ENCODE measurements around the gene CAB39.

The CAB39 gene

DNA sequence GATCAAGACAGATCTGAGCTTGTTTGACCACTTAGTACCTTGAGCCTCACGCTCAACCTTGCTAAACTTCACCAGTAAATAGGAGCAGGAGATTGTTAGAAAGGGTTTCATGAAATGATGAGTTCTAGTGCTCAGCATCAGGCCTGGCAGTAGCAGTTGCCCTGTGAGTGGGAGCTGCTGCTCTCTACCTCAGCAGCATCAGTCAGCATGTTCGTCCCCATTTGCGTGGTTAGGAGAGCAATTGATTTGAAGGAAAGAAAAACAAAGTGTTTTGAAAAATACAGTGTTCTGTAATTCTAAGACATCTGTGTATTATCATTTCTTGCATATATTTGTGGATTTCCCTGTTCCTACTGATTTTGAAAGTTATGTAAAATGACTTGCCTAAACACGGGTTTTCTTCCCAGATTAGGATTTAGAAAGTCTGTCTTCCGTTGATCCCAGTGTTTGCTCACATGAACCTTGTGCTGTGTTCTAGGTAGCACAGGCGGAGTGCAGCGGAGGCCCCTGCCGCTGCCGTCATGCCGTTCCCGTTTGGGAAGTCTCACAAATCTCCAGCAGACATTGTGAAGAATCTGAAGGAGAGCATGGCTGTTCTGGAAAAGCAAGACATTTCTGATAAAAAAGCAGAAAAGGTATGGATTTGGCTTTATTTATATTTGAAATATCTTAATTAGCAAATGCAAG is 47.0 kb downstream of the CAB39 start:
- ATAC-seq (ENCODE audit: low read depth), result no peak
- Histone ChIP-seq H3K27ac (ENCODE audit: poor library complexity, severe bottlenecking) (no peak overlapping the region), H3K27me3 (ENCODE audit: insufficient read depth, poor library complexity, severe bottlenecking) (no peaks in the 10 kb centered on the region), H3K36me3 (ENCODE audit: low read depth) (peaks cover 62% of the 10 kb centered on the region), H3K9me3 (ENCODE audit: severe bottlenecking) (no peaks in the 10 kb centered on the region), H3K4me1 (ENCODE audit: insufficient read depth, poor library complexity, severe bottlenecking) (peaks cover 29% of the 10 kb centered on the region), H3K4me3 (ENCODE audit: severe bottlenecking) (no peak overlapping the region)
- TF ChIP-seq, protein P1, sequence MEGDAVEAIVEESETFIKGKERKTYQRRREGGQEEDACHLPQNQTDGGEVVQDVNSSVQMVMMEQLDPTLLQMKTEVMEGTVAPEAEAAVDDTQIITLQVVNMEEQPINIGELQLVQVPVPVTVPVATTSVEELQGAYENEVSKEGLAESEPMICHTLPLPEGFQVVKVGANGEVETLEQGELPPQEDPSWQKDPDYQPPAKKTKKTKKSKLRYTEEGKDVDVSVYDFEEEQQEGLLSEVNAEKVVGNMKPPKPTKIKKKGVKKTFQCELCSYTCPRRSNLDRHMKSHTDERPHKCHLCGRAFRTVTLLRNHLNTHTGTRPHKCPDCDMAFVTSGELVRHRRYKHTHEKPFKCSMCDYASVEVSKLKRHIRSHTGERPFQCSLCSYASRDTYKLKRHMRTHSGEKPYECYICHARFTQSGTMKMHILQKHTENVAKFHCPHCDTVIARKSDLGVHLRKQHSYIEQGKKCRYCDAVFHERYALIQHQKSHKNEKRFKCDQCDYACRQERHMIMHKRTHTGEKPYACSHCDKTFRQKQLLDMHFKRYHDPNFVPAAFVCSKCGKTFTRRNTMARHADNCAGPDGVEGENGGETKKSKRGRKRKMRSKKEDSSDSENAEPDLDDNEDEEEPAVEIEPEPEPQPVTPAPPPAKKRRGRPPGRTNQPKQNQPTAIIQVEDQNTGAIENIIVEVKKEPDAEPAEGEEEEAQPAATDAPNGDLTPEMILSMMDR (IDR thresholded peaks at IDR 0.05; ENCODE audit: poor library complexity, severe bottlenecking), result no peak
- no peak for DNase-seq (ENCODE audit: low spot score)

DNA sequence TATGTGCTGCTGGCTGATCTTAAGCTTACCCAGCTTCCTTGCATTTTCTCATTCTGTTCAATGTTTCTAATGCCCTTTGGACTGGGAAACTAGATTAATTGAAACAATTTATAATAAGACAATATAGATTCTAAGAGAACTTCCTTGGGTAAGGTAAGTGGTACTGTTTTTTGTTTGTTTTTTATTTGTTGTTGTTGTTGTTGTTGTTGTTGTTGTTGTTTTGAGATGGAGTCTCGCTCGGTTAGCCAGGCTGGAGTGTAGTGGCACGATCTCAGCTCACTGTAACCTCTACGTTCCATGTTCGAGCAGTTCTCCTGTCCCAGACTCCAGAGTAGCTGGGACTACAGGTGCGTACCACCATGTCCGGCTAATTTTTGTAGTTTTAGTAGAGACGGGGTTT is 49.1 kb downstream of the CAB39 start:
- H3K36me3 ChIP-seq (ENCODE audit: low read depth), result peaks cover 69% of the 10 kb centered on the region
- TF ChIP-seq, protein P1 (IDR thresholded peaks at IDR 0.05; ENCODE audit: poor library complexity, severe bottlenecking), result no peak
- no peak for ATAC-seq (ENCODE audit: low read depth)

DNA sequence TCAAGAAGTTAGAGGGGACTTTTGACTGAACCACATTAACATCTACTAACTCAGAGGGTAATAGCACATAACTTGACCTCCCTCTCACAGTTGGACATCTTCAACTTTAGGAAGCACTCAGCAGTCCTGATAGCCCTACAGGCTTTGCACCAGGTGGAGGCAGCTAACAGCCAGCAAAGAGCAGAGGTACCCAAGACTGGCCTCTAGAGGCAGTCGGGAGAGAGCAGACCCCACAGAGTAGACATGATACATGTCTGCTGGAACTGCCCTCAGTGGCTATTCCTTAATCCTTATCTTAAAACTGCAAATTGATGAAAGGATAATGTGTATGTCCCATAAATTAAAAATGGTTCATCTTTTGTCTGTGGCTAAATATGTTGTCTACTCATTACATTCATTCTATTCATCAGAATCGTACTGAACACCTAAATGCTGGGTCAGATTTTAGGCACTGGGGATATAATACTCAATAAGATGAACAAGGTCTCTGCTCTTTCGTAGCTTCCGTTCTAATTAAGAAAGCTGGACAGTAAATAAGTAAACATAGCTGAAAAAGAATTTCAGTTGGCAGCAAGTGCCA is 49.8 kb downstream of the CAB39 start:
- Histone ChIP-seq H3K9me3 (ENCODE audit: severe bottlenecking) (no peaks in the 10 kb centered on the region), H3K27me3 (ENCODE audit: insufficient read depth, poor library complexity, severe bottlenecking) (no peaks in the 10 kb centered on the region), H3K27ac (ENCODE audit: poor library complexity, severe bottlenecking) (no peak overlapping the region), H3K36me3 (ENCODE audit: low read depth) (peaks cover 76% of the 10 kb centered on the region), H3K4me1 (ENCODE audit: insufficient read depth, poor library complexity, severe bottlenecking) (peaks cover 17% of the 10 kb centered on the region), H3K4me3 (ENCODE audit: severe bottlenecking) (no peak overlapping the region)
- ATAC-seq (ENCODE audit: low read depth) (peak; percentile 96), DNase-seq (ENCODE audit: low spot score) (no peak)
- TF ChIP-seq, protein P1 (IDR thresholded peaks at IDR 0.05; ENCODE audit: poor library complexity, severe bottlenecking), result peak; percentile 64

More for the DNA sequence above, 49.1 kb downstream of the CAB39 start:
- Histone ChIP-seq H3K4me1 (ENCODE audit: insufficient read depth, poor library complexity, severe bottlenecking) (peaks cover 24% of the 10 kb centered on the region), H3K27ac (ENCODE audit: poor library complexity, severe bottlenecking) (no peak overlapping the region), H3K27me3 (ENCODE audit: insufficient read depth, poor library complexity, severe bottlenecking) (no peaks in the 10 kb centered on the region), H3K9me3 (ENCODE audit: severe bottlenecking) (no peaks in the 10 kb centered on the region), H3K4me3 (ENCODE audit: severe bottlenecking) (no peak overlapping the region)
- no peak for DNase-seq (ENCODE audit: low spot score)

DNA sequence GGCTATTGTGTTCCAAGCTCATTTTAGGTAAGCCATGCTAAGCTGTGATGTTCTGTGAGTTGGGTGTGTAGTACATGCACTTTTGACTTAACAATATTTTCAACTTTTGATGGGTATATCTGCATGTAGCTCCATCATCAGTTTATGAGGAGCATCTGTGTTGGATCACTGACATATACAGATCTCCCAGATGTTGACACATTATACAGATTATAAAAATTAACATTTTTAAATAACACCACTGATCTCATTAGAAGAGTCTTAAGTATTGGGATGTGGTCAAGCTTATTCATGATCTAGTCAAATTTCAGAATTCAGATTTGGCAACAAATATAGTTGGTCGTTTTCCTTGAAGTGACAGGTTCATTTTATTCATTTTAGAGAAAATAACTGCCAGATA is 51.7 kb downstream of the CAB39 start:
- no peak for ATAC-seq (ENCODE audit: low read depth)
- no peak overlapping the region for H3K4me3 ChIP-seq (ENCODE audit: severe bottlenecking)
- H3K36me3 ChIP-seq (ENCODE audit: low read depth), result peaks cover 94% of the 10 kb centered on the region
- H3K9me3 ChIP-seq (ENCODE audit: severe bottlenecking), result no peaks in the 10 kb centered on the region
- no peaks in the 10 kb centered on the region for H3K27me3 ChIP-seq (ENCODE audit: insufficient read depth, poor library complexity, severe bottlenecking)
- H3K27ac ChIP-seq (ENCODE audit: poor library complexity, severe bottlenecking), result no peak overlapping the region
- DNase-seq (ENCODE audit: low spot score), result no peak
- H3K4me1 ChIP-seq (ENCODE audit: insufficient read depth, poor library complexity, severe bottlenecking), result no peaks in the 10 kb centered on the region
- TF ChIP-seq, protein P1 (IDR thresholded peaks at IDR 0.05; ENCODE audit: poor library complexity, severe bottlenecking), result no peak
